ENCODE measurements around the gene TRPC4AP. TPM values are rescaled to one million over a fixed set of nuclear protein-coding genes. Genes with fewer than 3 reads are reported as not detected.

The TRPC4AP gene
- total RNA-seq, 2 donors from 2014 or later: 52.8 to 63.2 TPM

- intact Hi-C loops (cut with DNase I): no loop called here
- Histone ChIP-seq H3K9ac (ENCODE audit: low read depth in 2 of 2, low read length in 2 of 2) (no peak overlapping the region), H3K9me3 (no peaks in the 10 kb centered on the region), H3K27me3 (no peaks in the 10 kb centered on the region), H3K4me3 (no peak overlapping the region), H3K36me3 (no peaks in the 10 kb centered on the region), H3K4me1 (no peaks in the 10 kb centered on the region), H3K27ac (no peak overlapping the region)
- DNase-seq: no peak
- no peak for TF ChIP-seq CTCF (IDR thresholded peaks at IDR 0.05)
Measured at GRCh38 chr20:34995192-34995591, 97.4 kb downstream of the TRPC4AP start.

GRCh38 chr20:34994509-34995131 is 98.0 kb downstream of the TRPC4AP start:
- H3K4me3 ChIP-seq: no peak overlapping the region
- no peaks in the 10 kb centered on the region for H3K9me3 ChIP-seq
- H3K27me3 ChIP-seq: no peaks in the 10 kb centered on the region
- no peak for DNase-seq
- no peak overlapping the region for H3K9ac ChIP-seq (ENCODE audit: low read depth in 2 of 2, low read length in 2 of 2)
- intact Hi-C loops (cut with DNase I): no loop called here
- no peaks in the 10 kb centered on the region for H3K4me1 ChIP-seq
- no peaks in the 10 kb centered on the region for H3K36me3 ChIP-seq
- TF ChIP-seq CTCF (IDR thresholded peaks at IDR 0.05): no peak
- H3K27ac ChIP-seq: no peak overlapping the region

GRCh38 chr20:34993941-34994508 is 98.6 kb downstream of the TRPC4AP start:
- Histone ChIP-seq H3K4me1 (no peaks in the 10 kb centered on the region), H3K36me3 (no peaks in the 10 kb centered on the region), H3K27me3 (no peaks in the 10 kb centered on the region), H3K27ac (no peak overlapping the region), H3K9me3 (no peaks in the 10 kb centered on the region), H3K4me3 (no peak overlapping the region), H3K9ac (ENCODE audit: low read depth in 2 of 2, low read length in 2 of 2) (no peak overlapping the region)
- TF ChIP-seq CTCF (IDR thresholded peaks at IDR 0.05): no peak
- DNase-seq: no peak
- intact Hi-C loops (cut with DNase I): no loop called here

- H3K27me3 ChIP-seq: no peaks in the 10 kb centered on the region
- H3K4me3 ChIP-seq: no peak overlapping the region
- DNase-seq: no peak
- H3K36me3 ChIP-seq: no peaks in the 10 kb centered on the region
- H3K4me1 ChIP-seq: no peaks in the 10 kb centered on the region
- intact Hi-C loops (cut with DNase I): no loop called here
- TF ChIP-seq CTCF (IDR thresholded peaks at IDR 0.05): no peak
- no peak overlapping the region for H3K9ac ChIP-seq (ENCODE audit: low read depth in 2 of 2, low read length in 2 of 2)
- no peak overlapping the region for H3K27ac ChIP-seq
- no peaks in the 10 kb centered on the region for H3K9me3 ChIP-seq
Measured at GRCh38 chr20:34992751-34993417, 99.7 kb downstream of the TRPC4AP start.

GRCh38 chr20:34990661-34991214 is 101.9 kb downstream of the TRPC4AP start:
- no peak overlapping the region for H3K9ac ChIP-seq (ENCODE audit: low read depth in 2 of 2, low read length in 2 of 2)
- no peak overlapping the region for H3K4me3 ChIP-seq
- no peaks in the 10 kb centered on the region for H3K4me1 ChIP-seq
- no peak overlapping the region for H3K27ac ChIP-seq
- no peak for DNase-seq
- H3K27me3 ChIP-seq: no peaks in the 10 kb centered on the region
- no peak for TF ChIP-seq CTCF (IDR thresholded peaks at IDR 0.05)
- no peaks in the 10 kb centered on the region for H3K36me3 ChIP-seq
- H3K9me3 ChIP-seq: no peaks in the 10 kb centered on the region
- intact Hi-C loops (cut with DNase I): no loop called here

Measured in colonic mucosa (tissue), 4 donors.